ENCODE results near the gene WDR64.

GRCh38 chr1:241615043-241615974 lies 36.8 kb upstream of the WDR64 start:
- no peak for TF ChIP-seq CTCF (conservative IDR thresholded peaks at IDR 0.05; ENCODE audit: low read depth, low read length)
- TF ChIP-seq RCOR1 (IDR thresholded peaks at IDR 0.05; ENCODE audit: insufficient replicate concordance, low read length) = no peak
- no peak for TF ChIP-seq POLR2A (IDR thresholded peaks at IDR 0.05; ENCODE audit: low read depth, low read length)
- no peak for TF ChIP-seq ELK1 (IDR thresholded peaks at IDR 0.05; ENCODE audit: borderline replicate concordance, low read depth, low read length)
- no peak for TF ChIP-seq RAD21 (IDR thresholded peaks at IDR 0.05; ENCODE audit: low read length)
